DND-41 (cell line): ENCODE results near the gene SOD3.

ENCODE experiments used
- ATAC-seq: fragments of 200-7000 bp; cut with Tn5 transposase; 3 replicates; pipeline ENCODE4 v1.9.1; 2021; ENCODE audit warnings: low read depth; ENCODE audit not compliant: insufficient read depth
- DNase-seq: peaks from one replicate; pipeline ENCODE4 v3.0.0-alpha.2; 2020
- H2AFZ ChIP-seq: 2 replicates; pipeline ENCODE4 v1.6.0; 2012; ENCODE audit warnings: low read depth, low read length
- H3K27ac ChIP-seq: 2 replicates; pipeline ENCODE4 v1.5.1; 2012; ENCODE audit warnings: low read length, inconsistent platforms
- H3K27me3 ChIP-seq: fragments of 200-600 bp; sonication (generic); 2 replicates; pipeline ENCODE4 v1.6.0; 2012; ENCODE audit warnings: low read length, mild to moderate bottlenecking, inconsistent platforms; ENCODE audit not compliant: insufficient read depth, poor library complexity
- H3K36me3 ChIP-seq: 2 replicates; pipeline ENCODE4 v1.5.1; 2012; ENCODE audit warnings: low read length, inconsistent platforms; ENCODE audit not compliant: insufficient read depth
- H3K4me1 ChIP-seq: 2 replicates; pipeline ENCODE4 v1.5.1; 2012; ENCODE audit warnings: mild to moderate bottlenecking, low read length; ENCODE audit not compliant: insufficient read depth
- H3K4me2 ChIP-seq: 2 replicates; pipeline ENCODE4 v1.6.0; 2012; ENCODE audit warnings: mild to moderate bottlenecking, moderate library complexity, low read length, inconsistent platforms; ENCODE audit not compliant: insufficient read depth
- H3K4me3 ChIP-seq, 2 experiments: fragments of 200-600 bp in 1 of 2; shearing (Covaris generic) in 1 of 2; 2 replicates each; pipeline ENCODE4 v1.5.1; 2012 to 2016; ENCODE audit warnings: inconsistent platforms in 2 of 2, low read length in 2 of 2, mild to moderate bottlenecking in 2 of 2, low read depth in 1 of 2, moderate library complexity in 1 of 2
- H3K79me2 ChIP-seq: 2 replicates; pipeline ENCODE4 v1.6.0; 2012; ENCODE audit warnings: low read length, inconsistent platforms; ENCODE audit not compliant: insufficient read depth
- H3K9ac ChIP-seq: 2 replicates; pipeline ENCODE4 v1.6.0; 2012; ENCODE audit warnings: low read depth, mild to moderate bottlenecking, inconsistent platforms, low read length, moderate library complexity
- H3K9me3 ChIP-seq: 2 replicates; pipeline ENCODE4 v1.5.1; 2012; ENCODE audit warnings: low read length, moderate library complexity, mild to moderate bottlenecking, inconsistent platforms; ENCODE audit not compliant: insufficient read depth, severe bottlenecking
- H4K20me1 ChIP-seq: 2 replicates; pipeline ENCODE4 v1.6.0; 2012; ENCODE audit warnings: low read length; ENCODE audit not compliant: insufficient read depth
- CTCF ChIP-seq: IDR thresholded peaks from 2 replicates; pipeline ENCODE4 v1.5.1; 2012; ENCODE audit warnings: borderline replicate concordance, low read length, moderate library complexity, mild to moderate bottlenecking; ENCODE audit not compliant: poor library complexity, severe bottlenecking; ENCODE audit errors: extremely low read depth
- EZH2 ChIP-seq: IDR thresholded peaks from 3 replicates; pipeline ENCODE4 v1.6.1; 2012; ENCODE audit warnings: borderline replicate concordance, low read depth, mild to moderate bottlenecking, moderate library complexity, low read length, inconsistent platforms; ENCODE audit not compliant: severe bottlenecking

The SOD3 gene

DNA sequence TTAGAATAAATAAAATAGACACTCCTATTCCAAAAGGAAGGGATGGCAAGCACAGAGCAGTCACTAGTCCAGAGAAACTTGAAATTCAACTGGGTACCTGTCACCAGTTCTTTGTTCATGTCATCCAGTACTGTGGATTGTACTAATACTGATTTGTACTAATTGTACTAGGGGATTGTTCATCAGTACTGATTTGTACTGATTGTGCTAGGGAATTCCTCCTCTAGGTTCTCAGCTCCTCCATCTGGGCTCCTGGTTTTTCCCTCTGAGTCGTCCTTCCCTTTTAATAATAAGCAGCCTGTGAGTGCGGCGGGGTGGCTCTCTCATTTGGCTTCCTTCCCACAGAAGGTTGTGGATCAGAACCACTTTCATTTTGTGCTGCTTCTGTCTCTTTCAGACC, 31.0 kb upstream of the SOD3 start:
- H3K9ac ChIP-seq: no peak overlapping the region
- H2AFZ ChIP-seq: no peak overlapping the region
- H3K36me3 ChIP-seq: no peaks in the 10 kb centered on the region
- no peak for DNase-seq
- no peaks in the 10 kb centered on the region for H3K4me1 ChIP-seq
- TF ChIP-seq CTCF: no peak
- no peak for TF ChIP-seq EZH2
- no peaks in the 10 kb centered on the region for H3K27me3 ChIP-seq
- no peaks in the 10 kb centered on the region for H4K20me1 ChIP-seq
- no peaks in the 10 kb centered on the region for H3K9me3 ChIP-seq
- H3K27ac ChIP-seq: no peak overlapping the region
- H3K79me2 ChIP-seq: no peaks in the 10 kb centered on the region
- no peak for ATAC-seq
- no peak overlapping the region for H3K4me3 ChIP-seq
- H3K4me2 ChIP-seq: no peak overlapping the region

DNA sequence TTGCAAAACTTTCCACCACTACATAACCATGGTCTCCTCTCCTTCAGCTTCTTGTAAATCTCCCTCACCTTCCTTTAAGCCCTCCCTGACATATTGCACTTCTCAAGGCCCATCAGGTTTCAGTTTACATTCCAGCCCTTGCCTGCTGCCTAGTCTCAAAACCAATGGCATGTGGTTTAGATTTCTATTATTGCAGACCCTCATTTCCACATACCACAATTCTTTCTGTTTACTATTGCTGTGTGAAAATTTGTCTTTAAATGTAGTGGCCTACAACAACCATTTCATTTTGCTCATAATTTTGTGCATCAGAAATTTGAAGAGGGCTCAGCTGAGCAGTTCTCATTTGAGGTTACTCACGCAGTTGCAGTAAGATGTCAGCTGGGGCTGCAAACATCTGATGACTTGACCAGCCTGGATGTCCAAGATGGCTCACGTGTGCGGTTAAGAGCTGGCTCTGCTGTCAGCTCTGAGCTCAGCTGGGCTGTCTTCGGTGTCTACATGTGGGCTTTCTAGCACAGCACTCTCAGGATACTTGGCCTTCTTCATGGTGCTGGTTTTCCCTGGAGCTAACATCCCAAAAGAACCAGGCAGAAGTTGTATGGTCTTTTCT, 29.9 kb upstream of the SOD3 start:
- ATAC-seq: no peak
- Histone ChIP-seq H3K27ac (no peak overlapping the region), H3K4me2 (no peak overlapping the region)

GRCh38 chr4:24768006-24768405, 27.4 kb upstream of the SOD3 start:
- TF ChIP-seq CTCF (no peak), EZH2 (no peak)
- H3K4me3 ChIP-seq: no peak overlapping the region
- no peaks in the 10 kb centered on the region for H3K9me3 ChIP-seq
- H2AFZ ChIP-seq: no peak overlapping the region
- H3K36me3 ChIP-seq: no peaks in the 10 kb centered on the region
- no peaks in the 10 kb centered on the region for H3K27me3 ChIP-seq
- no peaks in the 10 kb centered on the region for H4K20me1 ChIP-seq
- no peaks in the 10 kb centered on the region for H3K79me2 ChIP-seq
- H3K9ac ChIP-seq: no peak overlapping the region
- no peak overlapping the region for H3K4me2 ChIP-seq
- DNase-seq (no peak), ATAC-seq (no peak)
- no peak overlapping the region for H3K27ac ChIP-seq
- H3K4me1 ChIP-seq: no peaks in the 10 kb centered on the region

More for the DNA sequence above, 29.9 kb upstream of the SOD3 start:
- Histone ChIP-seq H2AFZ (no peak overlapping the region), H3K4me3 (no peak overlapping the region), H3K27me3 (no peaks in the 10 kb centered on the region), H3K9ac (no peak overlapping the region), H3K4me1 (no peaks in the 10 kb centered on the region), H3K9me3 (no peaks in the 10 kb centered on the region), H3K79me2 (no peaks in the 10 kb centered on the region), H4K20me1 (no peaks in the 10 kb centered on the region), H3K36me3 (no peaks in the 10 kb centered on the region)
- TF ChIP-seq EZH2: no peak
- TF ChIP-seq CTCF: no peak
- no peak for DNase-seq
